ENCODE measurements around the gene CRY1.

DNA sequence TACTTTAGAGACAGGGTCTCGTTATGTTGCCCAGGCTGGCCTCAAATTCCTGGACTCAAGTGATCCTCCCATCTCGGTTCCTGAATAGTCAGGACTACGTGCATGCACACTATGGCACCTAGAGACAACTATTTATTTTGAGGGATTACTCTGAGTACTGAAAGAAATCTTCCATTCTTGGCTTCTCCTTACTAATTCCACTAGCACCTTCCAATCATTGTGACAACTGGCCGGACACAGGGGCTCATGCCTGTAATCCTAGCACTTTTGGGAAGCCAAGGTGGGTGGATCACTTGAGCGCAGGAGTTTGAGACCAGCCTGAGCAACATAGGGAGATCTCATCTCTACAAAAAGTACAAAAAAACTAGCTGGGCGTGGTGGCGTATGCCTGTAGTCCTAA lies 64.3 kb downstream of the CRY1 start:
- TF ChIP-seq, protein P1, sequence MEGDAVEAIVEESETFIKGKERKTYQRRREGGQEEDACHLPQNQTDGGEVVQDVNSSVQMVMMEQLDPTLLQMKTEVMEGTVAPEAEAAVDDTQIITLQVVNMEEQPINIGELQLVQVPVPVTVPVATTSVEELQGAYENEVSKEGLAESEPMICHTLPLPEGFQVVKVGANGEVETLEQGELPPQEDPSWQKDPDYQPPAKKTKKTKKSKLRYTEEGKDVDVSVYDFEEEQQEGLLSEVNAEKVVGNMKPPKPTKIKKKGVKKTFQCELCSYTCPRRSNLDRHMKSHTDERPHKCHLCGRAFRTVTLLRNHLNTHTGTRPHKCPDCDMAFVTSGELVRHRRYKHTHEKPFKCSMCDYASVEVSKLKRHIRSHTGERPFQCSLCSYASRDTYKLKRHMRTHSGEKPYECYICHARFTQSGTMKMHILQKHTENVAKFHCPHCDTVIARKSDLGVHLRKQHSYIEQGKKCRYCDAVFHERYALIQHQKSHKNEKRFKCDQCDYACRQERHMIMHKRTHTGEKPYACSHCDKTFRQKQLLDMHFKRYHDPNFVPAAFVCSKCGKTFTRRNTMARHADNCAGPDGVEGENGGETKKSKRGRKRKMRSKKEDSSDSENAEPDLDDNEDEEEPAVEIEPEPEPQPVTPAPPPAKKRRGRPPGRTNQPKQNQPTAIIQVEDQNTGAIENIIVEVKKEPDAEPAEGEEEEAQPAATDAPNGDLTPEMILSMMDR (conservative IDR thresholded peaks at IDR 0.05; ENCODE audit: low read length) = no peak
- TF ChIP-seq EZH2phosphoT487 (IDR thresholded peaks at IDR 0.05; ENCODE audit: borderline replicate concordance) = no peak
